ENCODE results near the gene RUNX3.

- TF ChIP-seq CTCF (IDR thresholded peaks at IDR 0.05) (no peak), EZH2 (IDR thresholded peaks at IDR 0.05; ENCODE audit: borderline replicate concordance, insufficient read depth, low read depth, low read length, poor library complexity, severe bottlenecking) (no peak)
These were observed 48.4 kb upstream of the RUNX3 start for GRCh38 chr1:24978383-24979032.
